HCT116 (cell line): ENCODE results near the gene NACAD. TPM values are rescaled to one million over a fixed set of nuclear protein-coding genes. Genes with fewer than 3 reads are reported as not detected.

Experiments
- ATAC-seq: fragments of 200-7000 bp; cut with Tn5 transposase; 2 replicates; pipeline ENCODE4 v1.9.1; 2020; ENCODE audit warnings: mild to moderate bottlenecking, moderate library complexity
- BruUV-seq: library from RNA; stranded (reverse); fragments of 400-500 nt; replicated peaks from 2 replicates; lab custom pipeline; 2021; lab: Mats Ljungman, UMichigan
- CTCF ChIA-PET: fragments of 300-600 bp; sonication (Branson Sonifier 250); formaldehyde crosslinking; loops from one replicate; lab custom pipeline; 2021; ENCODE audit warnings: antibody characterized with exemption; lab: Charles Lee
- POLR2A ChIA-PET: fragments of 300-600, 350-600 bp; sonication (Branson Sonifier 250); formaldehyde crosslinking; loops from one replicate; lab custom pipeline; 2021; ENCODE audit warnings: antibody characterized with exemption; lab: Charles Lee
- RAD21 ChIA-PET, 2 experiments: fragments of 300-600 bp; sonication (Branson Sonifier 250); formaldehyde crosslinking; loops; one replicate each; lab custom pipeline; 2023; ENCODE audit warnings: low total read pairs in 2 of 2; ENCODE audit not compliant: uncharacterized antibody in 2 of 2, unreplicated experiment in 2 of 2, low non-redundant PET in 1 of 2; lab: Charles Lee
- DNase-seq: peaks from one replicate; pipeline ENCODE4 v3.0.0-alpha.2; 2010; ENCODE audit warnings: low read depth, low spot score
- H2AFZ ChIP-seq: fragments of 200-600 bp; shearing (Covaris generic), sonication (generic); 2 replicates; pipeline ENCODE4 v1.6.1; 2017; ENCODE audit warnings: low read depth, mixed run types, mixed read lengths, antibody characterized with exemption, low read length; ENCODE audit not compliant: poor library complexity, severe bottlenecking
- H3K27ac ChIP-seq: 2 replicates; pipeline ENCODE4 v1.5.1; 2012; ENCODE audit warnings: low read depth, low read length
- H3K27me3 ChIP-seq: fragments of 200-600 bp; sonication (generic); 2 replicates; pipeline ENCODE4 v1.6.1; 2016; ENCODE audit warnings: mixed run types, low read length, mixed read lengths; ENCODE audit not compliant: insufficient read depth
- H3K36me3 ChIP-seq, 2 experiments: fragments of 200-500 bp in 1 of 2; fragments of 200-600 bp in 1 of 2; sonication (Bioruptor generic) in 1 of 2; sonication (generic) in 1 of 2; 2 replicates each; pipeline versions ENCODE4 v1.5.1 to v1.6.1; 2014 to 2016; ENCODE audit warnings: low read length in 2 of 2, inconsistent platforms in 1 of 2, mixed read lengths in 1 of 2, mixed run types in 1 of 2; ENCODE audit not compliant: insufficient read depth in 2 of 2, control insufficient read depth in 1 of 2
- H3K4me1 ChIP-seq, 2 experiments: fragments of 200-600 bp in 1 of 2; sonication (generic) in 1 of 2; 2 replicates each; pipeline versions ENCODE4 v1.5.1 to v1.6.1; 2012 to 2017; ENCODE audit warnings: low read length in 2 of 2, inconsistent platforms in 1 of 2, mild to moderate bottlenecking in 1 of 2, mixed read lengths in 1 of 2, mixed run types in 1 of 2, moderate library complexity in 1 of 2; ENCODE audit not compliant: insufficient read depth in 2 of 2, control insufficient read depth in 1 of 2
- H3K4me2 ChIP-seq: fragments of 200-600 bp; sonication (generic); 2 replicates; pipeline ENCODE4 v1.6.1; 2017; ENCODE audit warnings: mixed run types, low read length, mixed read lengths
- H3K4me3 ChIP-seq, 2 experiments: fragments of 200-600 bp in 1 of 2; sonication (generic) in 1 of 2; replicated peaks in 1 of 2; 2 replicates each; pipeline ENCODE4 v1.5.1; 2011 to 2016; ENCODE audit warnings: low read length in 2 of 2, control low read depth in 1 of 2, low read depth in 1 of 2, mild to moderate bottlenecking in 1 of 2, mixed read lengths in 1 of 2, mixed run types in 1 of 2
- H3K79me2 ChIP-seq: fragments of 200-600 bp; sonication (generic); 2 replicates; pipeline ENCODE4 v1.6.1; 2017; ENCODE audit warnings: mild to moderate bottlenecking, mixed run types, low read length, moderate library complexity, mixed read lengths; ENCODE audit not compliant: insufficient read depth
- H3K9ac ChIP-seq: fragments of 200-600 bp; sonication (generic); 2 replicates; pipeline ENCODE4 v1.6.1; 2016; ENCODE audit warnings: low read length, mixed read lengths
- H3K9me2 ChIP-seq: fragments of 200-600 bp; sonication (generic), shearing (Covaris generic); 2 replicates; pipeline ENCODE4 v1.6.1; 2017; ENCODE audit warnings: mixed run types, mild to moderate bottlenecking, moderate library complexity; ENCODE audit not compliant: insufficient read depth
- H3K9me3 ChIP-seq, 2 experiments: fragments of 200-500 bp in 1 of 2; fragments of 200-600 bp in 1 of 2; sonication (Bioruptor generic) in 1 of 2; sonication (generic) in 1 of 2; 2 replicates each; pipeline ENCODE4 v1.6.1; 2014 to 2017; ENCODE audit warnings: low read length in 2 of 2, mixed read lengths in 2 of 2, inconsistent platforms in 1 of 2, low read depth in 1 of 2, mild to moderate bottlenecking in 1 of 2, mixed run types in 1 of 2, moderate library complexity in 1 of 2; ENCODE audit not compliant: control insufficient read depth in 1 of 2, insufficient read depth in 1 of 2
- H4K20me1 ChIP-seq: fragments of 200-600 bp; sonication (generic), shearing (Covaris generic); 2 replicates; pipeline ENCODE4 v1.6.1; 2017; ENCODE audit warnings: mixed run types, mild to moderate bottlenecking, moderate library complexity; ENCODE audit not compliant: insufficient read depth
- CEBPB ChIP-seq: IDR thresholded peaks from 2 replicates; pipeline ENCODE4 v1.6.1; 2012; ENCODE audit warnings: low read depth
- CTCF ChIP-seq, 3 experiments: fragments of 200-600 bp in 1 of 3; sonication (generic) in 1 of 3; IDR thresholded peaks in 2 of 3; conservative IDR thresholded peaks in 1 of 3; 2 replicates each; pipeline ENCODE4 v1.5.1; 2012 to 2017; ENCODE audit warnings: low read depth in 2 of 3, low read length in 2 of 3, antibody characterized with exemption in 1 of 3, borderline replicate concordance in 1 of 3, control low read depth in 1 of 3, mild to moderate bottlenecking in 1 of 3, mixed read lengths in 1 of 3, mixed run types in 1 of 3, moderate library complexity in 1 of 3; ENCODE audit not compliant: insufficient read depth in 1 of 3
- EGR1 ChIP-seq: IDR thresholded peaks from 2 replicates; pipeline ENCODE4 v1.6.1; 2012; ENCODE audit warnings: low read depth
- ELF1 ChIP-seq: IDR thresholded peaks from 2 replicates; pipeline ENCODE4 v1.6.1; 2012; ENCODE audit warnings: low read depth, borderline replicate concordance
- EZH2 ChIP-seq: fragments of 200-600 bp; sonication (generic); IDR thresholded peaks from 2 replicates; pipeline ENCODE4 v1.6.1; 2017; ENCODE audit warnings: antibody characterized with exemption, mixed run types
- EZH2phosphoT487 ChIP-seq: fragments of 200-600 bp; IDR thresholded peaks from 2 replicates; pipeline ENCODE4 v1.6.1; 2018; ENCODE audit warnings: antibody characterized with exemption, borderline replicate concordance
- RAD21 ChIP-seq: IDR thresholded peaks from 2 replicates; pipeline ENCODE4 v1.6.1; 2012; ENCODE audit warnings: low read depth, mild to moderate bottlenecking
- REST ChIP-seq: IDR thresholded peaks from 2 replicates; pipeline ENCODE4 v1.6.1; 2012; ENCODE audit warnings: low read depth
- SIN3A ChIP-seq: IDR thresholded peaks from 2 replicates; pipeline ENCODE4 v1.6.1; 2012; ENCODE audit warnings: low read depth
- SP1 ChIP-seq: IDR thresholded peaks from 2 replicates; pipeline ENCODE4 v1.6.1; 2012; ENCODE audit warnings: low read depth
- ZFX ChIP-seq: fragments of 450-650 bp; IDR thresholded peaks from 2 replicates; pipeline ENCODE4 v1.6.1; 2017
- ZNF274 ChIP-seq: fragments of 200-500 bp; sonication (Bioruptor generic); IDR thresholded peaks from 2 replicates; pipeline ENCODE4 v1.6.1; 2014; ENCODE audit warnings: mild to moderate bottlenecking, low read depth, low read length, inconsistent platforms
- intact Hi-C: fragments of 100-400 bp; cut with micrococcal nuclease; formaldehyde crosslinking; loops from 2 replicates; pipeline ENCODE4 v1.10.0; 2022
- total RNA-seq: library from RNA; stranded (reverse); gene quantifications from one replicate; pipeline ENCODE4 v1.2.1, GENCODE V29; 2021; ENCODE audit not compliant: unreplicated experiment
- TF ChIP-seq, protein P1 (sequence below): IDR thresholded peaks from 2 replicates; pipeline ENCODE4 v1.6.1; 2011; ENCODE audit warnings: mild to moderate bottlenecking, low read length, moderate library complexity; ENCODE audit not compliant: insufficient replicate concordance; ENCODE audit errors: extremely low read depth

The NACAD gene
- total RNA-seq, 1 experiment from 2014 or later: 0.05 TPM

DNA sequence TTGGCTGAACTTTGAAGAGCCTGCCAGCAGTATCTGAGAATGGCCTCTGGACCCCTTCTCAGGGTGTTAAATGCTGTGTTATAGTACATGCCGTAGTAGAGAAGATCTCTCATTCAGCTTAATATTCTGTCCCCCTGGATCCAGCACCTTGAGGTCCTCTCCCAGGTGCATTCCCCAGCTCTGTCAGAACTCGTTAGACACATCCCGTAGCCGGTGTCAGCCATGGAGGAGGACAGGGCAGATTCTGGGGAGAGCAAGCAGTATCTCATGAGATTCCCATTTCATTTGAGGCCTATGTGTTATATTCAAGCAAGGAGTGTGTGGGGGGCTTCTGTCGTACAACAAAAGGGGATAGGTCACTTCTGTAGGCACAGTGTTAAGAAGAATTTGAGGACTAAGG is 34.8 kb downstream of the NACAD start:
- no peaks in the 10 kb centered on the region for H3K27me3 ChIP-seq
- H3K4me3 ChIP-seq: no peak overlapping the region
- TF ChIP-seq ELF1 (no peak), CEBPB (no peak), EZH2 (no peak), ZFX (no peak), EZH2phosphoT487 (no peak), ZNF274 (no peak), EGR1 (no peak), RAD21 (no peak), SIN3A (no peak), REST (no peak), CTCF (IDR thresholded peaks at IDR 0.05 in 2 of 3, conservative IDR thresholded peaks at IDR 0.05 in 1 of 3; ENCODE audit: borderline replicate concordance in 1 of 3, insufficient read depth in 1 of 3, low read depth in 2 of 3, low read length in 2 of 3) (no peak), SP1 (no peak)
- TF ChIP-seq, protein P1, sequence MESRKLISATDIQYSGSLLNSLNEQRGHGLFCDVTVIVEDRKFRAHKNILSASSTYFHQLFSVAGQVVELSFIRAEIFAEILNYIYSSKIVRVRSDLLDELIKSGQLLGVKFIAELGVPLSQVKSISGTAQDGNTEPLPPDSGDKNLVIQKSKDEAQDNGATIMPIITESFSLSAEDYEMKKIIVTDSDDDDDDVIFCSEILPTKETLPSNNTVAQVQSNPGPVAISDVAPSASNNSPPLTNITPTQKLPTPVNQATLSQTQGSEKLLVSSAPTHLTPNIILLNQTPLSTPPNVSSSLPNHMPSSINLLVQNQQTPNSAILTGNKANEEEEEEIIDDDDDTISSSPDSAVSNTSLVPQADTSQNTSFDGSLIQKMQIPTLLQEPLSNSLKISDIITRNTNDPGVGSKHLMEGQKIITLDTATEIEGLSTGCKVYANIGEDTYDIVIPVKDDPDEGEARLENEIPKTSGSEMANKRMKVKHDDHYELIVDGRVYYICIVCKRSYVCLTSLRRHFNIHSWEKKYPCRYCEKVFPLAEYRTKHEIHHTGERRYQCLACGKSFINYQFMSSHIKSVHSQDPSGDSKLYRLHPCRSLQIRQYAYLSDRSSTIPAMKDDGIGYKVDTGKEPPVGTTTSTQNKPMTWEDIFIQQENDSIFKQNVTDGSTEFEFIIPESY: no peak
- no peak overlapping the region for H3K9ac ChIP-seq
- ChIA-PET RAD21 (no interaction called here), CTCF (no interaction called here), POLR2A (no interaction called here)
- DNase-seq (no peak), ATAC-seq (no peak)
- H3K4me1 ChIP-seq: peaks cover 0 to 15% of the 10 kb centered on the region in 2 experiments; a peak in 2 of 4 replicates
- BruUV-seq: no TSS peak
- no peak overlapping the region for H3K27ac ChIP-seq
- H3K36me3 ChIP-seq: no peaks in the 10 kb centered on the region; a peak in 1 of 4 replicates
- H4K20me1 ChIP-seq: no peaks in the 10 kb centered on the region
- H3K9me2 ChIP-seq: no peaks in the 10 kb centered on the region
- peaks cover 4% of the 10 kb centered on the region for H3K79me2 ChIP-seq
- H3K9me3 ChIP-seq: no peaks in the 10 kb centered on the region
- intact Hi-C loops: no loop called here
- H2AFZ ChIP-seq: no peak overlapping the region
- no peak overlapping the region for H3K4me2 ChIP-seq
